Adipocyte (in vitro differentiated cells): ENCODE data around the gene HLA-G.

ENCODE experiments used
- DNase-seq: peaks from one replicate; pipeline ENCODE4 v3.0.0-alpha.2; 2015; ENCODE audit warnings: low read depth
- H3K27me3 ChIP-seq: replicated peaks from 2 replicates; pipeline ENCODE4 v1.7.0; 2013; ENCODE audit warnings: mild to moderate bottlenecking, low read length, moderate library complexity; ENCODE audit not compliant: control insufficient read depth, insufficient read depth
- H3K36me3 ChIP-seq: 2 replicates; pipeline ENCODE4 v1.7.0; 2013; ENCODE audit warnings: low read length, mild to moderate bottlenecking, moderate library complexity; ENCODE audit not compliant: control insufficient read depth, insufficient read depth, severe bottlenecking
- H3K4me1 ChIP-seq: 2 replicates; pipeline ENCODE4 v1.7.0; 2013; ENCODE audit warnings: mild to moderate bottlenecking, low read length, moderate library complexity; ENCODE audit not compliant: control insufficient read depth, insufficient read depth
- H3K4me3 ChIP-seq: 2 replicates; pipeline ENCODE4 v1.7.0; 2013; ENCODE audit warnings: mild to moderate bottlenecking, low read length, moderate library complexity
- H3K9ac ChIP-seq: 2 replicates; pipeline ENCODE4 v1.7.0; 2013; ENCODE audit warnings: mild to moderate bottlenecking, low read length, moderate library complexity
- H3K9me3 ChIP-seq: 2 replicates; pipeline ENCODE4 v1.7.0; 2013; ENCODE audit warnings: mild to moderate bottlenecking, low read length, moderate library complexity; ENCODE audit not compliant: control insufficient read depth

The HLA-G gene

DNA sequence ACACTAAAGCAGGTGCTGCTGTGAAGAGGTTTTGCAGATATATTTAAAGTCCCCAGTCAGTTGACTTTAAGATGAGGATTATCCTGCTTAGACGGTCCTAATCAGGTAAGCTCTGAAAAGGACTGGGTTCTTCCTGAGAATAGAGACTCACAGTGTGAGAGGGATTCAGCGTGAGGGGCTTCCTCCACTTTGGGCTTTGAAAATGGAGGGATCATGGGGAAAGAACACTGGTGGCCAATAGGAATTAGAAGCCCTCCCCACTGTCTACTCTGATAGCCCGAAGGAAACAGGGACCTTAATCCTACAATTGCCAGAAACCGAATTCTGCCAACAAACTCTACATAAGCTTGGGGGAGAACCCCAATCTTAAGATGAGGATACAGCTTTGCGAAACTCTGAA is 29.7 kb upstream of the HLA-G start:
- H3K4me3 ChIP-seq: no peak overlapping the region
- peaks cover 7% of the 10 kb centered on the region for H3K27me3 ChIP-seq

GRCh38 chr6:29800254-29800653 is 27.4 kb upstream of the HLA-G start:
- Histone ChIP-seq H3K36me3 (no peaks in the 10 kb centered on the region), H3K9me3 (no peaks in the 10 kb centered on the region), H3K4me1 (no peaks in the 10 kb centered on the region), H3K4me3 (no peak overlapping the region), H3K9ac (no peak overlapping the region), H3K27me3 (no peaks in the 10 kb centered on the region)
- no peak for DNase-seq

More for the DNA sequence above, 29.7 kb upstream of the HLA-G start:
- no peak for DNase-seq
- Histone ChIP-seq H3K4me1 (no peaks in the 10 kb centered on the region), H3K9ac (no peak overlapping the region), H3K9me3 (no peaks in the 10 kb centered on the region), H3K36me3 (no peaks in the 10 kb centered on the region)

DNA sequence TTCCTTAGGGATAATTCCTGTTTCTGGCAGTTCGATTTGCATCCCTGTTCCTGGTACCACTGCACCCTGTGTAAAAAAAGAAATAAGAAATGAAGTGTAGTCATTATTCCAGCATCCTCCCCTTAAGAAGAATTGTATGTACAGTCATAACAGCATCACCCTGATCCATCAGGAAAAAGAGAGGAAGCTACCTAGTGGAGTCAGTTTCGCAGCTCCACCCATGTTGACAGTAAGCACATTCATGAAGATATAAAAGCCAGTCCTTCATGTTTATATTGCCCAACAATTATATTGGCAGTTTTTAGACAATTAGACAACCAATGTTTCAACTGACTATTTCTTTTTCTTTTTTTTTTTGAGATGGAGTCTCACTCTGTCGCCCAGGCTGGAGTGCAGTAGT is 21.2 kb upstream of the HLA-G start:
- H3K36me3 ChIP-seq: no peaks in the 10 kb centered on the region
- no peaks in the 10 kb centered on the region for H3K9me3 ChIP-seq
- H3K9ac ChIP-seq: no peak overlapping the region
- peaks cover 7% of the 10 kb centered on the region for H3K27me3 ChIP-seq
- no peak for DNase-seq
- no peaks in the 10 kb centered on the region for H3K4me1 ChIP-seq
- no peak overlapping the region for H3K4me3 ChIP-seq

DNA sequence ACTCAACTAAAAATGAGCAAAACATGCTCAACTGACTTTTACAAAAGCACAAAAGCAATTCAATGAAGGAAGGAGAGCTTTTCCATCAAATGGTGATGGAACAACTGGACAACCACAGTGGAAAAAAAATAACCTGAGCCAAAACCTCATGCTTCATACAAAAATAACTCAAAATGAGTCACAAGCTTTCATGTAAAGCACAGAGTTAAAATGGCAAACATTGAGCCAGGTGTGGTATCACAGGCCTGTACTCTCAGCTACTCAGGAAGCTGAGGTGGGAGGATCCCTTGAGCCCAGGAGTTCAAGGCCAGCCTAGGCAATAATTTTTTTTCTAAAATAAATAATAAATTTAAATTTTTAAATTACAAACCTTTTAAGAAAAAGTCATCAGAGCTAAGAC is 18.4 kb upstream of the HLA-G start:
- Histone ChIP-seq H3K4me3 (no peak overlapping the region), H3K27me3 (peaks cover 11% of the 10 kb centered on the region), H3K9me3 (no peaks in the 10 kb centered on the region), H3K4me1 (no peaks in the 10 kb centered on the region), H3K9ac (no peak overlapping the region), H3K36me3 (no peaks in the 10 kb centered on the region)
- no peak for DNase-seq

- H3K27me3 ChIP-seq: peaks cover 11% of the 10 kb centered on the region
- no peak for DNase-seq
- H3K4me3 ChIP-seq: no peak overlapping the region
- H3K36me3 ChIP-seq: no peaks in the 10 kb centered on the region
- no peaks in the 10 kb centered on the region for H3K9me3 ChIP-seq
- no peak overlapping the region for H3K9ac ChIP-seq
- H3K4me1 ChIP-seq: no peaks in the 10 kb centered on the region
These were observed 17.3 kb upstream of the HLA-G start for GRCh38 chr6:29810371-29810770.

DNA sequence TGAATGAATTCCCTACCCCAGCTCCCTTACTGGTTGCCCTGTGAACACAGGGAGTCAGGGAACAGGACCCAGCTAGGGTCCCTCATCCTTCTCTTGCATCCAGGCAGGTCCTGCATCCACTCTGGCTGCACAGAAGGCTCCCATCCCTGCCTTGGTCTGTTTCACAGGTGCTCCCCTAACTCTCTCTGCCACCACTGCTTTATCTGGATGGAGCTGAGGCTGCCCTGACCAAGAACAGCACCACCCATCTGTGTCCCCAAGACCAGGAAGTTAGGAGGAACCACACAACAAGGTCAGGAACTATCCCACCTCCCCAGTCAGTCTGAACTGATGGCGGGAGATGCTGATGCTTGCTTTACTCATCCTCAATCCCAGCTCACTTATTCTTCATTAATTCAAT is 16.2 kb upstream of the HLA-G start:
- H3K4me3 ChIP-seq: no peak overlapping the region
- no peaks in the 10 kb centered on the region for H3K4me1 ChIP-seq
- no peak overlapping the region for H3K9ac ChIP-seq
- peaks cover 7% of the 10 kb centered on the region for H3K27me3 ChIP-seq
- DNase-seq: no peak
- no peaks in the 10 kb centered on the region for H3K36me3 ChIP-seq
- no peaks in the 10 kb centered on the region for H3K9me3 ChIP-seq

GRCh38 chr6:29813066-29813465 is 14.6 kb upstream of the HLA-G start:
- H3K9me3 ChIP-seq: no peaks in the 10 kb centered on the region
- H3K9ac ChIP-seq: no peak overlapping the region
- H3K27me3 ChIP-seq: peaks cover 4% of the 10 kb centered on the region
- no peaks in the 10 kb centered on the region for H3K36me3 ChIP-seq
- no peak overlapping the region for H3K4me3 ChIP-seq
- DNase-seq: no peak
- no peaks in the 10 kb centered on the region for H3K4me1 ChIP-seq

GRCh38 chr6:29813809-29814208 is 13.8 kb upstream of the HLA-G start:
- H3K4me3 ChIP-seq: no peak overlapping the region
- H3K36me3 ChIP-seq: no peaks in the 10 kb centered on the region
- H3K4me1 ChIP-seq: no peaks in the 10 kb centered on the region
- no peak for DNase-seq
- H3K9ac ChIP-seq: no peak overlapping the region
- peaks cover 4% of the 10 kb centered on the region for H3K27me3 ChIP-seq
- H3K9me3 ChIP-seq: no peaks in the 10 kb centered on the region

DNA sequence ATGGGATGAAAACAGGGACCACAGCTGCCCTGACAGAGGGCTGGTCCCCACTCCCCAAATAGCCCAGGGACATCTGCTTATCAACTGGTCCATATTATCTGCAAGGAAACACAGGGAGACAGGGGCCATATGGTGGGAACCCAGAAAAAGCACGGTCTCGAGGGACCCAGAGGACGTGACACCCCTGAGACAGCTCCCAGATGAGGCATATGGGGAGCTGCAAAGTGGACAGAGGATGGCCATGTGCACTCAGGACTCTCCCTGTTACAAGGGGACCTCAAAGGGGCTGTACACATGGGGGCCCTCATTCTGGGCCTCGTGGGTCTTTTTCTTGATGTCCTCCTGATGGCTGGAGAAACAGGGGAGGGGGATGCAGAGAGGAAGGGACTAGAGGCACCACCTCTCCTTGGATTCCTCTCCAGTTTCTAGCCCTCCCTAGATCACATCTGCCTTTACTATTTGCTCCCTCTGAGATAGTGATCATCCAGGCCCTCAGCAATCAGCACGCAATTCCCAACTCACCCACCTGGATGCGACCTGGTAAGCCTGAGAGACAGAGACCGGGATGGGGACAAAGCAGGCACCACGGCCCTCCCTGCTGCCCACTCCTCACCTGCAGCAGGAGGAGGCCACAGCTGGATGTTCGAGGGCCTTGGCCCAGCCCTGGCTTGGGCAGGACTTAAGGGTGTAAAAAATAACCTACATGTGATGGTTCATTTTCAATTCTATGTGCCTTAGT is 13.1 kb upstream of the HLA-G start:
- Histone ChIP-seq H3K36me3 (no peaks in the 10 kb centered on the region), H3K4me3 (no peak overlapping the region), H3K27me3 (peaks cover 4% of the 10 kb centered on the region), H3K4me1 (no peaks in the 10 kb centered on the region), H3K9ac (no peak overlapping the region), H3K9me3 (no peaks in the 10 kb centered on the region)
- no peak for DNase-seq

GRCh38 chr6:29815118-29815750 is 12.4 kb upstream of the HLA-G start:
- Histone ChIP-seq H3K9me3 (no peaks in the 10 kb centered on the region), H3K4me3 (no peak overlapping the region), H3K9ac (no peak overlapping the region), H3K27me3 (peaks cover 4% of the 10 kb centered on the region), H3K4me1 (no peaks in the 10 kb centered on the region), H3K36me3 (no peaks in the 10 kb centered on the region)
- DNase-seq: no peak

DNA sequence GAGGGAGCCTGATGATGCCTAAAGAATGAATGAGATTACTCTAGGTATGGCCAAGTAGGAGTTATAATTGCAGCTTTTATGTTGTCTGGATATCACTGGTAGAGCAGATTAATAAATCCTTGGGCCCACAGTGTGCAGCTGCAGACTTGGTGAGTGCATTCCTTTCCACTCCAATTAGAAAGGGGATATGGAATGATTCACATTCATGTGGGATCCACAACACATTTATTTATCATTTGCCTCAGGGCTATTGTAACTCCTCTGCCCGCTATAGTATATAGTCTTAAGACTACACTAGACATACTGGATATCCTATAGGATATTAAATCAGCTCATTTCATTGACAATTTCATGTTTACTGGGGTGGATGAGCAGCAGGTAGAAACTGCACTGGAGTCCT is 11.6 kb upstream of the HLA-G start:
- Histone ChIP-seq H3K9me3 (no peaks in the 10 kb centered on the region), H3K4me3 (no peak overlapping the region), H3K4me1 (no peaks in the 10 kb centered on the region), H3K9ac (no peak overlapping the region), H3K27me3 (peaks cover 10% of the 10 kb centered on the region), H3K36me3 (no peaks in the 10 kb centered on the region)
- no peak for DNase-seq

- Histone ChIP-seq H3K27me3 (peaks cover 14% of the 10 kb centered on the region), H3K9ac (no peak overlapping the region), H3K36me3 (no peaks in the 10 kb centered on the region), H3K4me3 (no peak overlapping the region), H3K4me1 (no peaks in the 10 kb centered on the region), H3K9me3 (peaks cover 6% of the 10 kb centered on the region)
- no peak for DNase-seq
These were observed 8.7 kb upstream of the HLA-G start for GRCh38 chr6:29818892-29819291.
